ENCODE results near the gene LOXHD1. TPM values are rescaled to one million over a fixed set of nuclear protein-coding genes. Genes with fewer than 3 reads are reported as not detected.

The LOXHD1 gene
- total RNA-seq, 1 donor from 2014 or later, result not detected

DNA sequence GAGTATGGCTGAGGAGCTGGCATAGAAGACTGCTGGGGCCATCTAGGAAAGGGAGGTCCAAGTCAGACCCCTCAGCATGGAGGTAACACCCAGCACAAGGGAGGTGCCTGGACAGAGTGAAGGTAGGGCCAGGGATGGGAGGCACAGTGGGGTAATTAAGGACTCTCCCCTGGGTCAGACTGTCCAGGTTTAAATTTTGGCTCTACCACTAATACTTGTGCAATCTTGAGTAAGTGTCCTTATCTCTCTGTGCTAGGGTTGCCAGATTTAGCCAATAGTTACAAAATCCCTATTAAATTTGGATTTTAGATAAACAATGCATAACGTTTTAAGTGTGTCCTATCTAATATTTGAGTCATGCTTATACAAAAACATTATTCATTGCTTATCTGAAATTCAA lies 109.5 kb downstream of the LOXHD1 start:
- intact Hi-C loops (cut with DNase I), result no loop called here
- TF ChIP-seq, protein P1, sequence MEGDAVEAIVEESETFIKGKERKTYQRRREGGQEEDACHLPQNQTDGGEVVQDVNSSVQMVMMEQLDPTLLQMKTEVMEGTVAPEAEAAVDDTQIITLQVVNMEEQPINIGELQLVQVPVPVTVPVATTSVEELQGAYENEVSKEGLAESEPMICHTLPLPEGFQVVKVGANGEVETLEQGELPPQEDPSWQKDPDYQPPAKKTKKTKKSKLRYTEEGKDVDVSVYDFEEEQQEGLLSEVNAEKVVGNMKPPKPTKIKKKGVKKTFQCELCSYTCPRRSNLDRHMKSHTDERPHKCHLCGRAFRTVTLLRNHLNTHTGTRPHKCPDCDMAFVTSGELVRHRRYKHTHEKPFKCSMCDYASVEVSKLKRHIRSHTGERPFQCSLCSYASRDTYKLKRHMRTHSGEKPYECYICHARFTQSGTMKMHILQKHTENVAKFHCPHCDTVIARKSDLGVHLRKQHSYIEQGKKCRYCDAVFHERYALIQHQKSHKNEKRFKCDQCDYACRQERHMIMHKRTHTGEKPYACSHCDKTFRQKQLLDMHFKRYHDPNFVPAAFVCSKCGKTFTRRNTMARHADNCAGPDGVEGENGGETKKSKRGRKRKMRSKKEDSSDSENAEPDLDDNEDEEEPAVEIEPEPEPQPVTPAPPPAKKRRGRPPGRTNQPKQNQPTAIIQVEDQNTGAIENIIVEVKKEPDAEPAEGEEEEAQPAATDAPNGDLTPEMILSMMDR (IDR thresholded peaks at IDR 0.05), result no peak
- TF ChIP-seq POLR2A (IDR thresholded peaks at IDR 0.05), result no peak
- no peak for TF ChIP-seq POLR2AphosphoS5 (IDR thresholded peaks at IDR 0.05; ENCODE audit: insufficient read depth in 1 of 2, low read depth in 1 of 2)
- Histone ChIP-seq H3K4me1 (no peaks in the 10 kb centered on the region), H3K36me3 (no peaks in the 10 kb centered on the region), H3K27me3 (no peaks in the 10 kb centered on the region), H3K4me3 (no peak overlapping the region), H3K27ac (no peak overlapping the region), H3K9me3 (no peaks in the 10 kb centered on the region)
- no peak for DNase-seq (ENCODE audit: extremely low spot score in 2 of 2)

DNA sequence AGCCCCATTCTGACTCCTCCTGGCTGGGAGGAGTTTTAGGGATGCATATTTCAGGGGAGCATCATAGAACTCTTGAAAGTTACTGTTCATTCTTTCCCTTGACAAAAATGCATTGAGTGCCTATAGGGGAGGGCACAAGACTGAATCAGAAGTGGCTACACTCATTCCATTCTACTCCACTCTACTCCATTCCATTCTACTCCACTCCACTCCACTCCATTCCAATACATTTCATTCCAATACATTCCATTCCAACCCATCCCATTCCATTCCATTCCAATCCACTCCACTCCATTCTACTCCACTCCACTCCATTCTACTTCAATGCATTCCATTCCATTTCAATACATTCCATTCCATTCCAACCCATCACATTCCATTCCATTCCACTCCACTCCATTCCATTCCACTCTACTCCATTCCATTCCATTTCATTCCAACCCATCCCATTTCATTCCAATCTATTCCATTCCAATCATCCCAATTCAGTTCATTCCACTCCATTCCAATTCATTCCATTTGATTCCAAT lies 110.8 kb downstream of the LOXHD1 start:
- Histone ChIP-seq H3K4me3 (no peak overlapping the region), H3K27me3 (no peaks in the 10 kb centered on the region), H3K9me3 (no peaks in the 10 kb centered on the region), H3K36me3 (no peaks in the 10 kb centered on the region), H3K4me1 (no peaks in the 10 kb centered on the region), H3K27ac (no peak overlapping the region)
- no peak for DNase-seq (ENCODE audit: extremely low spot score in 2 of 2)
- intact Hi-C loops (cut with DNase I), result no loop called here
- TF ChIP-seq POLR2AphosphoS5 (IDR thresholded peaks at IDR 0.05; ENCODE audit: insufficient read depth in 1 of 2, low read depth in 1 of 2) (no peak), POLR2A (IDR thresholded peaks at IDR 0.05) (no peak)
- TF ChIP-seq, protein P1 (IDR thresholded peaks at IDR 0.05), result no peak

DNA sequence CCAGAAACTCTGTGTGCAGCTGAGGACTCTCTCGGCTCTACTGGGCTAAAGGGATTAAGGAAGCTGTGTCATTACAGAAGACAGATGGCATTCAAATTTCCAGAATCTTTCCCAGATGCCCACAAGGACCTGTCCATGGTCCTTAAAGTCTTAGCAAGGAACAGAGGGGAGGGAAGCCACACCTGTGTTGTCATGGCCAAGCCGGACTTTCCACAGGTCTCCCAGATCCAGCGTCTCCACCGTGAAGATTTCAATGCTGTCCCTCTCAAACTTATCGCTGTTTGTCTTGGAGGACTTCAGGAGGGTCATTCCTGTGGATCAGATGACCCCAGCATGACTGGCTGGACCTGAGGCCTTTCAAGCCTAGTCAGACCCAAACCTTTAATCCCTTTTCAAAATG lies 114.5 kb downstream of the LOXHD1 start:
- no peak overlapping the region for H3K4me3 ChIP-seq
- H3K36me3 ChIP-seq, result no peaks in the 10 kb centered on the region
- DNase-seq (ENCODE audit: extremely low spot score in 2 of 2), result no peak
- no peaks in the 10 kb centered on the region for H3K27me3 ChIP-seq
- intact Hi-C loops (cut with DNase I), result no loop called here
- no peaks in the 10 kb centered on the region for H3K9me3 ChIP-seq
- H3K4me1 ChIP-seq, result no peaks in the 10 kb centered on the region
- H3K27ac ChIP-seq, result no peak overlapping the region
- TF ChIP-seq POLR2AphosphoS5 (IDR thresholded peaks at IDR 0.05; ENCODE audit: insufficient read depth in 1 of 2, low read depth in 1 of 2), result no peak
- no peak for TF ChIP-seq POLR2A (IDR thresholded peaks at IDR 0.05)
- TF ChIP-seq, protein P1 (IDR thresholded peaks at IDR 0.05), result no peak

DNA sequence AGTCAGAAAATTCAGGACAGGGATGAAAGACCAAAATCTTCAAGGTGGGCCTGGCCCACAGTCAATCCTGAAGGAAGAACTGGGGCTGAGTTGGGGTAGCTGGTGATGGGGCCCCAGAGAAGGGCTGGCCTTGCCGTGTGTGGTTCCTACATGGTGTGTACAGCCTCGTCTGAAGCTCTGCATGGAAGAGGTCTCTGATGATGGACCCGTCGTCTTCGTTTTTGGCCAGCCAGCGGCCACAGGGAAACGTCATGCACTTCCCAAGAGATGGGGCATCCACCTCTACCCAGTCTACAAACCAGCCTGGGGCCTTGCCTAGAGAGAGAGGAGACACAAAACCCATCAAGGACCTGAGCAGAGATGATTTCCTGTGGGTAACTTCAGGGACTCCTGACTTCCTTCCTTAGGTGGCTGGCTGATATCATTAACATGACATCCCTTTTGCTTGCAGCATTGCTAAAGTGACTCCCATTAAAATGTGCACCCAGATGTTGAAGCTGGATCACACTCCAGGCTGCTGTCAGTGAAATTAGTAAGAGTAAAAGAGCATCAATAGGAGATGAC lies 115.3 kb downstream of the LOXHD1 start:
- Histone ChIP-seq H3K4me3 (no peak overlapping the region), H3K9me3 (no peaks in the 10 kb centered on the region), H3K27ac (no peak overlapping the region), H3K4me1 (no peaks in the 10 kb centered on the region), H3K27me3 (no peaks in the 10 kb centered on the region), H3K36me3 (no peaks in the 10 kb centered on the region)
- intact Hi-C loops (cut with DNase I), result no loop called here
- no peak for DNase-seq (ENCODE audit: extremely low spot score in 2 of 2)
- TF ChIP-seq POLR2AphosphoS5 (IDR thresholded peaks at IDR 0.05; ENCODE audit: insufficient read depth in 1 of 2, low read depth in 1 of 2), result no peak
- TF ChIP-seq POLR2A (IDR thresholded peaks at IDR 0.05), result no peak
- TF ChIP-seq, protein P1 (IDR thresholded peaks at IDR 0.05), result no peak

DNA sequence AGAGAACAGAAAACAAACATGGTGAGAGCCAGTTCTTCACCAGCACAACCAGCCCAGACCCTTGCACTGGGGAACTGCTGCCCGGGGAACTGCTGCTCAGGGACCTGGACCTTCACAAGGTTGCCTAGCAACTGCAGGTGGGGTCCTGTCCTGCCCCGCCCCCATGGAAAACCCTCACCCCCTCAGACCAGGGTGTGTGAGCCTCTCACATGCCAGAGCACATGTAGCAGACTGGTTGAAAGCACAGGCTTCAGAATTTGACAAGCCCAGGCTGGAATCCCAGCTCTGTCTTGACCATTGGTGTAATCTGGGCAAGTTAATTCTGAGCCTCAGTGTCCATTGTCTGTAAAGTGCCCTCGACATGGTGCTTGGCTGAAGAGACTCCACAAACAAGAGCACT lies 118.6 kb downstream of the LOXHD1 start:
- DNase-seq (ENCODE audit: extremely low spot score in 2 of 2), result no peak
- Histone ChIP-seq H3K27me3 (no peaks in the 10 kb centered on the region), H3K9me3 (no peaks in the 10 kb centered on the region), H3K4me3 (no peak overlapping the region), H3K4me1 (no peaks in the 10 kb centered on the region), H3K27ac (no peak overlapping the region), H3K36me3 (no peaks in the 10 kb centered on the region)
- TF ChIP-seq POLR2AphosphoS5 (IDR thresholded peaks at IDR 0.05; ENCODE audit: insufficient read depth in 1 of 2, low read depth in 1 of 2), result no peak
- TF ChIP-seq, protein P1 (IDR thresholded peaks at IDR 0.05), result no peak
- no peak for TF ChIP-seq POLR2A (IDR thresholded peaks at IDR 0.05)
- intact Hi-C loops (cut with DNase I), result no loop called here

Measured in vagina (tissue), 2 donors.